HFFc6 (cell line): ENCODE results near the gene SREBF1. TPM values are rescaled to one million over a fixed set of nuclear protein-coding genes. Genes with fewer than 3 reads are reported as not detected.

Source experiments
- DNase-seq: peaks from one replicate; pipeline ENCODE4 v3.0.0-alpha.2; 2018
- H3K27ac Mint-ChIP-seq: 2 replicates; pipeline ENCODE4 v1.8.0; 2020; ENCODE audit warnings: mild to moderate bottlenecking, mixed read lengths
- H3K27me3 Mint-ChIP-seq: 2 replicates; pipeline ENCODE4 v1.8.0; 2021; ENCODE audit warnings: mild to moderate bottlenecking, moderate library complexity, mixed read lengths; ENCODE audit not compliant: insufficient read depth
- H3K36me3 Mint-ChIP-seq: 2 replicates; pipeline ENCODE4 v1.8.0; 2021; ENCODE audit warnings: low read depth, mixed read lengths
- H3K4me1 Mint-ChIP-seq: 2 replicates; pipeline ENCODE4 v1.8.0; 2020; ENCODE audit warnings: low read depth, mixed read lengths
- H3K4me3 Mint-ChIP-seq: 2 replicates; pipeline ENCODE4 v1.8.0; 2020; ENCODE audit warnings: mild to moderate bottlenecking, moderate library complexity, mixed read lengths
- H3K9me3 Mint-ChIP-seq: 2 replicates; pipeline ENCODE4 v1.8.0; 2020; ENCODE audit warnings: mild to moderate bottlenecking, mixed read lengths
- CTCF ChIP-seq: fragments of 200-600 bp; sonication (generic); IDR thresholded peaks from 2 replicates; pipeline ENCODE4 v1.5.0; 2021; ENCODE audit warnings: antibody characterized with exemption, mild to moderate bottlenecking
- total RNA-seq, 6 experiments: library from RNA; stranded (reverse); fragmentation: NEBNext Ultra II Directional; extraction: Animal tissue kit (Norgen Biotek cat#: 25700); gene quantifications; 2 replicates in 1 of 6; 3 replicates in 5 of 6; pipeline ENCODE4 v1.2.3, GENCODE V29; 2021

Gene SREBF1
- total RNA-seq, 6 experiments from 2014 or later = 34.9 to 51.7 (median 40.5) TPM

DNA sequence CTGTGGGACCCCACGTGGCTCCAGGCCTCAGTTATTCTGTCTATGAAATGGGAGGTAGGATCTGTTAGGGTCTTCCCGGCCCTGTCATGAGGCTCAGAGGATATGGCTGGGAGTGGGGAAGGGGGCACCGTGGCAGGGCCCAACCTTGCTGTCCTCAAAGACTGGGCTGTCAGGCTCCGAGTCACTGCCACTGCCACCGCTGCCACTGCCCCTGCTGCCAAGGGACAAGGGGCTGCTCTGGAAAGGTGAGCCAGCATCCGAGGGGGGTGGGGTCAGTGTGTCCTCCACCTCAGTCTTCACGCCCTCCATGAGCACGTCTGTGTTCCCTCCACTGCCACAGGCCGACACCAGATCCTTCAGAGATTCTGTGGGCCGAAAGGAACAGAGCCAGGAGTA is 19.2 kb downstream of the SREBF1 start:
- Mint-ChIP-seq H3K27ac (peak overlapping the region; percentile 48; the same call in 1 of the 2 replicates), H3K4me3 (no peak overlapping the region), H3K27me3 (peaks cover 48% of the 10 kb centered on the region), H3K4me1 (peaks cover 35% of the 10 kb centered on the region), H3K9me3 (no peaks in the 10 kb centered on the region; the same call in 1 of the 2 replicates), H3K36me3 (peaks cover 12% of the 10 kb centered on the region)
- no peak for DNase-seq
- TF ChIP-seq CTCF = no peak

DNA sequence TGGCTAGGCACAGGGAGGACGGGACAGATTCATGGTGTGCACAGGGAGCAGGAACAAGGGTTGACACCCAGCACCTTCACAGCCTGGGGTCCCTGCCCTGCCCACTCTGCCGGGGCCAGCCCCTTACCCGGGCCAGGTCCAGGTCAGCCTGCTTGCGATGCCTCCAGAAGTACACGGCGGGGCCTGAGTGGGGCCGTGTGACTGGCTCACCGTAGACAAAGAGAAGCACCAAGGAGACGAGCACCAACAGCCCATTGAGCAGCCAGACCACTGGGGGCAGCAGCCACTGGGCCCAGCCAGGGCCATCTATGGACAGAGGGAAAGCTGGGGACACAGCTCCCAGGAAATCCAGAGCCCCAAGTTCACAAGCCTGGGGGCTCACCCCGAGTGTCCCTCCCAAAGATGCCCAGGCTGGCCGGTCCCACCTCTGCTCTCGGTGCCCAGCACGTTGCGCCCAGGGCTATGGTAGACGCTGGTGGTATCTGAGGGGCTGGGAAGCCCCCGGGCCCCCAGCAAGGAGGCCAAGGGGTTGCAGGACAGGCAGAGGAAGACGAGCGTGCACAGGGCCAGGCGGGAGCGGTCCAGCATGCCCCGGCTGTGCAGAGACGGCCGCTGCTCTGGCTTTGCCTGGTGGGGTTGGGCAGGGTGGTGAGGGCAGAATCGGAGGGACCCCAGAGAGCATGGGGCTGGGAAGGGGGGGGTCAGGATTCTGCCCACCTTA is 19.8 kb downstream of the SREBF1 start:
- Mint-ChIP-seq H3K27ac (no peak overlapping the region; the same call in 1 of the 2 replicates), H3K9me3 (no peaks in the 10 kb centered on the region; the same call in 1 of the 2 replicates), H3K4me3 (no peak overlapping the region), H3K4me1 (peaks cover 29% of the 10 kb centered on the region), H3K27me3 (peaks cover 50% of the 10 kb centered on the region), H3K36me3 (peaks cover 12% of the 10 kb centered on the region)
- no peak for DNase-seq
- TF ChIP-seq CTCF = peak; percentile 36; the same call in 1 of the 2 replicates

DNA sequence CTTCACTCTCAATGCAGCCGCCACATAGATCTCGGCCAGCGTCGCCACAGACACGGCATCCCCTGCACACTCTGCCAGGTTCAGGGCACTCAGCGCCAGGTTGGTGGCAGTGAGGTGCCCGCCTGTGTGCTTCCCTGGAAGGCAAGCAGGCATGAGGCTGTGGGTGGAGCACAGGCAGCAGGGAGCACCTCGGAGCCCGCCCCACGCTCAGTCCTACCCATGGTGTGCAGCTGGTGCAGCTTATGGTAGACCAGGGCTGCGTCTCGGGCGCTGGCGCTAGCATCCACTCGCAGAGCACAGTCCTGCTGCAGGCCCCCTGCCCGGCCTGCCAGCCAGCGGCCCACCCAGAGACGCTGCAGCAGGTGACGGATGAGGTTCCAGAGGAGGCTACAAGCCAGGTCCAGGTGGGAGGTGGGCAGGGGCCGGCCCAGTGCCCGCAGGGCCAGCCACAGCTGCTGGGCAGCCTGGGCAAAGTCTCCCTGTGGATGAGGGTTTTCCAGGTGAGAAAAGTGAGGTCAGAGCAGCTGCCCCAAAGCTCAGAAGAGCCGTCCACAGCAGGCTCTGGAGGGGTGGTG is 20.5 kb downstream of the SREBF1 start:
- H3K9me3 Mint-ChIP-seq = no peaks in the 10 kb centered on the region; the same call in 1 of the 2 replicates
- DNase-seq = no peak
- TF ChIP-seq CTCF = no peak
- peaks cover 12% of the 10 kb centered on the region for H3K36me3 Mint-ChIP-seq
- H3K4me1 Mint-ChIP-seq = peaks cover 25% of the 10 kb centered on the region
- no peak overlapping the region; the same call in 1 of the 2 replicates for H3K27ac Mint-ChIP-seq
- no peak overlapping the region for H3K4me3 Mint-ChIP-seq
- H3K27me3 Mint-ChIP-seq = peaks cover 50% of the 10 kb centered on the region

DNA sequence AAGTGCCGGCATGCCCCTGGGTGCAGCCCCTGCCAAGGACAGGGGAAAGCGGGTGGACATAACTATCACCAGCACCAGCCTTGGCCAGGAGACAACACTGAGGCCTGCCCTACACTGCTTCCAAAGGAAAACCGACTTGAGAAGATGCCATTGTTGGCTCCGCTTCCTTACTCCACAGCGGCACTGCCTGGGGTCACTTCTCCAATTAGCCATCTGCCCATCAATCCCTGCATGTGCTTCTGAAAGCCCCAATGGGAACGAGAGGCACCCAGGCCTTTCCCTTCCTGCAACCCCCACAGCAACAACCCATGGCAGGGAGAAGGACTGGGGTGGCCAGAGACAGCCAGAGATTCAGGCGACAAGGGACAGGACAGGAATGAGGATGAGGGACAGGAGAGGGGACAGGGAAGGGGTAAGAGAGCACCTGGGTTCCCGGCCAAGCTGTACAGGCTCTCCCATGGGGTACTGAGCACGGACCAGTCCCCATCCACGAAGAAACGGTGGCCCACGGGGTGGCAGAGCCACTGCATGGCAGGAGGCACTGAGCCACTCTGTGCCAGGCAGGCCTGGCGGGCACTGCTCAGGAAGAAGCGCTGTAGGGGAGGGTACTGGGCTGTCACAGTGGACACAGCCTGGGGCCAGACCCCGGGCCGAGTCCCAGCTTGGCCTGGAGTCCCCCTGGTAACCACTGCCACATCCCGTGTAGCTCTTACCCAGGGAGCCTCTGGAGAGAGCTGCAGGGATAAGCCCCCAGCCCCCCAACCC is 21.2 kb downstream of the SREBF1 start:
- Mint-ChIP-seq H3K9me3 (no peaks in the 10 kb centered on the region; the same call in 1 of the 2 replicates), H3K4me1 (peaks cover 25% of the 10 kb centered on the region), H3K36me3 (peaks cover 12% of the 10 kb centered on the region), H3K27ac (peak overlapping the region; percentile 39; the same call in 1 of the 2 replicates), H3K27me3 (peaks cover 50% of the 10 kb centered on the region), H3K4me3 (no peak overlapping the region; the same call in 1 of the 2 replicates)
- no peak for TF ChIP-seq CTCF
- DNase-seq = no peak

DNA sequence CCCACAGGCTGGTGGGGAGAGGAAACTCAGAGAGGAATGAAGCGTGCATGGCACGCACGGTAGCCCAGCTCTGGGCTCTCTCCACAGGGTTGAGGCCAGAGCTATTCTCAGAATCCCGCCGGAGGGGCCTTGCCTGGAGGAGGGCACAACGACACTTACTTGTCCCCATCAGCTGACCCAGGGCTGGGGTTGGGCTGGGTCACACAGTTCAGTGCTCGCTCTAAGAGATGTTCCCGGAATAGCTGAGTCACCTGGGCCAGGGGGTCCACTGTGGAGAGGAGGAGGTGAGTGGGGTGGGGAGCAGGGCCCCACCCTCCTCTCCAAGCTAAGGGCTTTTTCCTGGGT is 21.8 kb downstream of the SREBF1 start:
- H3K4me1 Mint-ChIP-seq = peaks cover 21% of the 10 kb centered on the region
- no peaks in the 10 kb centered on the region; the same call in 1 of the 2 replicates for H3K9me3 Mint-ChIP-seq
- DNase-seq = no peak
- peaks cover 12% of the 10 kb centered on the region for H3K36me3 Mint-ChIP-seq
- H3K27me3 Mint-ChIP-seq = peaks cover 51% of the 10 kb centered on the region
- no peak overlapping the region for H3K4me3 Mint-ChIP-seq
- H3K27ac Mint-ChIP-seq = peak overlapping the region; percentile 33; the same call in 1 of the 2 replicates
- TF ChIP-seq CTCF = no peak
